HUES48 (cell line): ENCODE measurements around the gene ACTR3C.
"Not testable (repeated sequence)": the region's sequence is repeated elsewhere in the genome, so short reads cannot be mapped to it uniquely, and the experiment has no call there.

Experiments
- H3K27ac ChIP-seq: one replicate; pipeline ENCODE4 v1.7.0; 2013; ENCODE audit warnings: low read depth, low read length, inconsistent platforms
- H3K27me3 ChIP-seq: 2 replicates; pipeline ENCODE4 v1.6.1; 2013; ENCODE audit warnings: mild to moderate bottlenecking, low read length; ENCODE audit not compliant: control insufficient read depth, insufficient read depth
- H3K36me3 ChIP-seq: 2 replicates; pipeline ENCODE4 v1.6.1; 2013; ENCODE audit warnings: low read length; ENCODE audit not compliant: control insufficient read depth, insufficient read depth
- H3K4me1 ChIP-seq: 2 replicates; pipeline ENCODE4 v1.6.1; 2013; ENCODE audit warnings: mild to moderate bottlenecking, low read length; ENCODE audit not compliant: control insufficient read depth, insufficient read depth
- H3K4me3 ChIP-seq: 2 replicates; pipeline ENCODE4 v1.5.1; 2013; ENCODE audit warnings: mild to moderate bottlenecking, low read depth, low read length
- H3K9ac ChIP-seq: 2 replicates; pipeline ENCODE4 v1.6.1; 2013; ENCODE audit warnings: mild to moderate bottlenecking, low read depth, low read length, moderate library complexity
- H3K9me3 ChIP-seq: 2 replicates; pipeline ENCODE4 v1.6.1; 2013; ENCODE audit warnings: low read length; ENCODE audit not compliant: control insufficient read depth, insufficient read depth

Gene ACTR3C

DNA sequence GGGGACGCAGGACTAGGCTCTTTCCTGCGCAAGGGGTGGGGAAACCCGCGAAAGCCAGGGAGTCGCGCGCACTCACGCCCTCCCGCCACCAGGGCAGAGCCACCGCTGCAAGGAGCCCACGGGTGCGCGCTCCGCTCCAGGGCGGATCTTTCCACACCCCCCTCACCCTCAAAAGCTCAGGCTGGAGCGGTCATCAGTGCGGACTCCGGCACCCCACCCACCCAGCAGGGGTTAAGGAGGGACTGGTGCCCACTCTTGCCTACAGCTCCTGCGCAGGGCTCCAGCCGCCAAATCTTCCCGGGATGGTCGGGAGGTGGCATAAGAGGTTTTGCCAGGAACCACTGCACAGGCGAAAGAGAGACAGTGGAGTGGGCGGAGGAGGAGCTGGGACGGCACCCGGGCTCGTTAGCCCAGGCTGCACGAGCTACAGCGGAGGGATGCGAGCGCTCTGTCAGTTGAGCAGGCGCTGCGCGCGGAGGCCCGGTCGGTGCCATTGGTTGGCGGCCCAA lies 102.6 kb downstream of the ACTR3C start:
- not testable (repeated sequence) for H3K9ac ChIP-seq, H3K27ac ChIP-seq, H3K4me1 ChIP-seq, H3K36me3 ChIP-seq, H3K9me3 ChIP-seq
- Histone ChIP-seq H3K27me3 (peaks cover 37% of the 10 kb centered on the region), H3K4me3 (peak overlapping the region; percentile 51)

DNA sequence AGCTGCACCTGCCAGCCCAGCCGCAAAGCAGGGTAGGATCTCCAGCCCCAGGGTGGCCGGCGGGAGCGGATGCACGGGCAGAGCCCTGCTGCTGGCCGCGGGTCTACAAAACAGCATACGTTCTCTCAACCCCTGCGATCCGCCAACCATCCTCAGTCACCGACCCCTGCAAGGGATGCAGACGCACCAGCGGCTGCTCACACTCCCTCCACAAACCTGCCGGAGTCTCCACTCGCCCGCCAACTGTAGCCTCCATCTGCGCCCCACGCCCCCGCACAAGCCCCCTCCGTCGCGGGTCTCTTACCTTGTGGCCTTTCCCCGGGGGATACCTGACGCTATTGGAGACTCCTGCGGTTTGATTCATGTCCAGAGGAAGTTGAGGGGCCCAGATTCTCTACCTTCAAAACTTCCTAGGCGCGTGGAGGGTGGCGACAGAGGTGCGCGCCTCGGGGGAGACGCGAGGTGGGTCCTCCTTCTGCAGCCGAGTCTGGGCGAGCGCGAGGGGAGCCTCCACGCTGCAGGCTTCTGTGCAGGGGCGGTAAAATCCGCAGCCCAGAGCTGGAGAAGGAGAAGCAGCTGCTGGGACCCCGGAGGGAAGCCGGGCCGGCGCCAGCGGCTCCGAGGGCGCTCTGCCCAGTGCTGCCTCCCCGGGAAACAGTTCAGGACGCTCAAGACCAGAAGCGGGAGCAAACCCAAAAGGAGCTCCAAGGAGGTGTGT lies 103.2 kb downstream of the ACTR3C start:
- not testable (repeated sequence) for H3K9me3 ChIP-seq, H3K4me1 ChIP-seq, H3K9ac ChIP-seq, H3K27ac ChIP-seq, H3K36me3 ChIP-seq
- Histone ChIP-seq H3K27me3 (peaks cover 37% of the 10 kb centered on the region), H3K4me3 (peak overlapping the region; percentile 51)

DNA sequence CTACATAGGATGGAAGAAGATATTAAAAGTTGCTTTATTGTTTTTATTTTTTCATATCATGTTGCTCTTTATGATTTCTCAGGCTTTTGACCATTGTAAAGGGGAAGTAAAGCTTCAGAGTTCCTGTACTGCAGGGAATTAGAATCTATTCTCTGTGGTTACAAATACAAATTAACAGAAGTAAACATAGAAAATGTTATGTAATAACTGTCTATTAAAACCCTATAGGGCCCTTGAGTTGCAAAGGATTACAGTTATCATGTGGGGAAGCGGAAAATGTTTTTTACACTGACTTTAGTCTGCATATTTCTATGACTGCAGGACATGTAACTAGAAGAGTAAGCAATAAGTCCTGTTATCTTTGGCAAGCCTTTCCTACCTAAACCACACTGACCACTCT lies 116.5 kb downstream of the ACTR3C start:
- not testable (repeated sequence) for H3K9ac ChIP-seq, H3K9me3 ChIP-seq, H3K4me1 ChIP-seq, H3K4me3 ChIP-seq, H3K27ac ChIP-seq, H3K27me3 ChIP-seq, H3K36me3 ChIP-seq

DNA sequence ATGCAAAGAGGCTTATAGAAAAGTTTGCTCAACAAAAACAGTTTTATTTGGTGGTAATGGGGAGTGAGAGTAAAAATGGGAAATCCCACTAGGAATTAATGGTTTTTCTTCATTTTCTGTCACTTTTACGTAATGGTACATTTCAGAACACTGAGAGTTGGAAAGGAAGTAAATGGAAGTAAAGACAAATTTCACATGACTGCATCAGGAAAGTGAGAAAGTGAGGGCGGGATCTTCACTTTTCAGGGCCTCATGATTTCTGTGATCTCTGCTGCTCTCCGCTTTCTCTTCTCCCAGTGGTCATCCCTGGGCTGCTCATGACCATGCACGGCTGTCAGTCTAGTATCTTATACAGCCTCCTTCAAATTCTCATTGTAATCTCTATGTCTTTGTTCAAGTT lies 117.5 kb downstream of the ACTR3C start:
- not testable (repeated sequence) for H3K27ac ChIP-seq

DNA sequence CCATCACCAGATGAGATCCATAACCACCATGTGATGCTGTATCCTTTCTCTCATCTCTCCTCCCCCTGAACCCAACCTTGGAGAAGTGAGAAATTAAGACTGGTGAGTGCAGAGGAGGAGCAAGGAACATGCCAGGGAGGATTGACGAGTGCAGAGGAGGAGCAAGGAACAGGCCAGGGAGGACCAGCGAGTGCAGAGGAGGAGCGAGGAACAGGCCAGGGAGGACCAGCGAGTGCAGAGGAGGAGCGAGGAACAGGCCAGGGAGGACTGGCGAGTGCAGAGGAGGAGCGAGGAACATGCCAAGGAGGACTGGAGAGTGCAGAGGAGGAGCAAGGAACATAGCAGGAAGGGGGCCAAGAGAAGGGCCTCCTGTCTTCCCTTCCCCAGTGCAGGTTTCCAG lies 118.8 kb downstream of the ACTR3C start:
- H3K27me3 ChIP-seq, H3K27ac ChIP-seq, H3K9me3 ChIP-seq, H3K4me3 ChIP-seq, H3K4me1 ChIP-seq, H3K36me3 ChIP-seq, H3K9ac ChIP-seq: not testable (repeated sequence)

More for the DNA sequence above, 117.5 kb downstream of the ACTR3C start:
- not testable (repeated sequence) for H3K4me1 ChIP-seq, H3K9me3 ChIP-seq, H3K27me3 ChIP-seq, H3K4me3 ChIP-seq, H3K36me3 ChIP-seq, H3K9ac ChIP-seq

DNA sequence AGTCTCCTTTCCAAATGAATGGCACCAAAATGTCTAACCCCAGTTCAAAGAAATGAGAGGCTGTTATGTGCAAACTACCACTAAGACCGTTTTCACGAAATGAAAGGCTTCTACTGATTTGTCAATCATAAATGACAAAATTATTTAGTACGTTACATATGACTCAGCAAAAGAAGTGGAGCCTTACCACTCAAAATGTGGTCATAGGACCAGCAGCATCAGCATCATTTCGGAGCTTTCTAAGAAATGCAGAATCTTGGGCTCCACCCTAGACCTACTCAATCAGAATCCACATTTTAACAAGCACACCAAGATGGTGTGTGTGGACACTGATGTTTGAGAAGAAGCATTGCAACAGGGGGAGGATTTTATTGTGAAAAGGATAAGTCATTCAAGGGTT lies 120.5 kb downstream of the ACTR3C start:
- H3K4me1 ChIP-seq, H3K9me3 ChIP-seq, H3K36me3 ChIP-seq, H3K27me3 ChIP-seq, H3K4me3 ChIP-seq, H3K27ac ChIP-seq, H3K9ac ChIP-seq: not testable (repeated sequence)
